ENCODE measurements around the gene RNU6-9.

Gene RNU6-9

DNA sequence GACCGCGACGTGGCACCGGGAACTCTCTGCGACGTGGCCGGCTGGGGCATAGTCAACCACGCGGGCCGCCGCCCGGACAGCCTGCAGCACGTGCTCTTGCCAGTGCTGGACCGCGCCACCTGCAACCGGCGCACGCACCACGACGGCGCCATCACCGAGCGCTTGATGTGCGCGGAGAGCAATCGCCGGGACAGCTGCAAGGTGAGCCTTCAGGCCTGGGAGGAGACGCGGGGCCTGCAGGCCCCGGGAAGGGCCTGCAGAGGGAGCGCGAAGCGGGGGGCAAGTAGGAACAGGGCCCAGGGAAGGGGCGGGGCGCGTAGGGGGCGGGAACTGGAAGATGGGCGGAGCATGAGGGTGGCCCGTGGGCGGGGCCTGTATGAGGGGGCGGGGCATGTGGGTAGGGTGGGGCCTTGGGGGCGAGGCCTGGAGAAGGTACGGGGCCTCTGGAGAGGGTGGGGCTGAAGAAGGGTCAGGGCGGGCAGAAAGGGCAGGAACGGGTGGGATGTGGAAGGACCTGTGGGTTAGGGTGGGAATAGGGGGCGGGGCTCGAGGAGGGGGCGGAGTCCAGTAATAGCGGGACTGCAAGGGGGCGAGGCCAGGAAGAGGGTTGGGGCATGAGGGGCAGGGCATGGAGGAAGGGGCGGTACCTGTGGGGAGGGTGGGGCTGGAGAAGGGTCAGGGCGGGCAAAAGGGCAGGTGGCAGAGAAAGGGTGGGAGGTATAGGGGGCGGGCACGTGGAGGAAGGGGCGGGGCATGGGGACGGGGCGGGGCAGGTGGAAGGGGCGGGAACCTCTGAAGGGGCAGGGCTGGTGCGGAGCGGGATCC, 31.3 kb upstream of the RNU6-9 start:
- no peak overlapping the region for H3K9ac ChIP-seq (ENCODE audit: low read depth in 1 of 2, low read length in 2 of 2)
- peaks cover 0 to 14% of the 10 kb centered on the region in 2 donors for H3K4me1 ChIP-seq (ENCODE audit: control insufficient read depth in 1 of 2, insufficient read depth in 2 of 2, low read length in 2 of 2)
- no peaks in the 10 kb centered on the region for H3K9me3 ChIP-seq (ENCODE audit: control insufficient read depth in 1 of 2, low read length in 2 of 2)
- no peaks in the 10 kb centered on the region for H3K36me3 ChIP-seq (ENCODE audit: control insufficient read depth in 1 of 2, insufficient read depth in 2 of 2, low read length in 2 of 2)
- H3K4me3 ChIP-seq (ENCODE audit: low read depth in 1 of 2, low read length in 2 of 2), result no peak overlapping the region
- peaks cover 0 to 11% of the 10 kb centered on the region in 2 donors for H3K27me3 ChIP-seq (ENCODE audit: control insufficient read depth in 1 of 2, insufficient read depth in 2 of 2, low read length in 2 of 2)
- H3K27ac ChIP-seq (ENCODE audit: low read depth, low read length), result no peak overlapping the region

DNA sequence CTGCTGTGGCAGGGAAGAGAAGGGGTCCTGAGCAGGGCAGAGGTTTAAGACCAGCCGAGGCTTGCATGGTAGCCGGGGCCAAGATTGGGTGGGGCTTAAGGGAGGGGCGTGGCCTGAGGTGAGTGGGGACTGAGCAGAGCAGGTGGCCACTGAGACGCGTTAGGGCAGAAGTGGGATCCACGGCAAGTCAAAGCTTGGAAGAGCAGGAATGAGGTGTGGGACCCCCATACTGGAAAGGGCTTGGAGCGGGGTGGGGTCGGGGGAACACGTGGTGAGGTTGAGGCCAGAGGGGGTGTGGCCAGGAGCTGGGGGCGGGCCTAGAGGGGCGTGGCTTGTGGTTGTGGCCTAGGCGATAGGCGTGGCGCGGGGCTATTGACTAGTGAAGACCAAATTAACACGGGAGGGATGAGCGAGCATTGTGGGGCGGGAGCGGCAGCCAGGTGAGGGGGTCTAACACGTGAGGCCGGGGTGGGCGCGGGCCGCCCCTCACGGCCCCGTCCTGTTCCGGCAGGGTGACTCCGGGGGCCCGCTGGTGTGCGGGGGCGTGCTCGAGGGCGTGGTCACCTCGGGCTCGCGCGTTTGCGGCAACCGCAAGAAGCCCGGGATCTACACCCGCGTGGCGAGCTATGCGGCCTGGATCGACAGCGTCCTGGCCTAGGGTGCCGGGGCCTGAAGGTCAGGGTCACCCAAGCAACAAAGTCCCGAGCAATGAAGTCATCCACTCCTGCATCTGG, 30.5 kb upstream of the RNU6-9 start:
- Histone ChIP-seq H3K27me3 (ENCODE audit: control insufficient read depth in 1 of 2, insufficient read depth in 2 of 2, low read length in 2 of 2) (peaks cover 0 to 11% of the 10 kb centered on the region in 2 donors), H3K27ac (ENCODE audit: low read depth, low read length) (no peak overlapping the region), H3K4me3 (ENCODE audit: low read depth in 1 of 2, low read length in 2 of 2) (peak overlapping the region in 1 of 2 donors; percentile 17), H3K4me1 (ENCODE audit: control insufficient read depth in 1 of 2, insufficient read depth in 2 of 2, low read length in 2 of 2) (peaks cover 0 to 14% of the 10 kb centered on the region in 2 donors), H3K9ac (ENCODE audit: low read depth in 1 of 2, low read length in 2 of 2) (no peak overlapping the region), H3K36me3 (ENCODE audit: control insufficient read depth in 1 of 2, insufficient read depth in 2 of 2, low read length in 2 of 2) (peaks cover 0 to 2% of the 10 kb centered on the region in 2 donors), H3K9me3 (ENCODE audit: control insufficient read depth in 1 of 2, low read length in 2 of 2) (no peaks in the 10 kb centered on the region)

DNA sequence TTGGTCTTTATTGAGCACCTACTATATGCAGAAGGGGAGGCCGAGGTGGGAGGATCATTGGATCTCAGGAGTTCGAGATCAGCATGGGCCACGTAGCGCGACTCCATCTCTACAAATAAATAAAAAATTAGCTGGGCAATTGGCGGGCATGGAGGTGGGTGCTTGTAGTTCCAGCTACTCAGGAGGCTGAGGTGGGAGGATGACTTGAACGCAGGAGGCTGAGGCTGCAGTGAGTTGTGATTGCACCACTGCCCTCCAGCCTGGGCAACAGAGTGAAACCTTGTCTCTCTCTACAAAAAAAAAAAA, 30.0 kb upstream of the RNU6-9 start:
- Histone ChIP-seq H3K4me3 (ENCODE audit: low read depth in 1 of 2, low read length in 2 of 2) (no peak overlapping the region), H3K27me3 (ENCODE audit: control insufficient read depth in 1 of 2, insufficient read depth in 2 of 2, low read length in 2 of 2) (peaks cover 0 to 11% of the 10 kb centered on the region in 2 donors)

DNA sequence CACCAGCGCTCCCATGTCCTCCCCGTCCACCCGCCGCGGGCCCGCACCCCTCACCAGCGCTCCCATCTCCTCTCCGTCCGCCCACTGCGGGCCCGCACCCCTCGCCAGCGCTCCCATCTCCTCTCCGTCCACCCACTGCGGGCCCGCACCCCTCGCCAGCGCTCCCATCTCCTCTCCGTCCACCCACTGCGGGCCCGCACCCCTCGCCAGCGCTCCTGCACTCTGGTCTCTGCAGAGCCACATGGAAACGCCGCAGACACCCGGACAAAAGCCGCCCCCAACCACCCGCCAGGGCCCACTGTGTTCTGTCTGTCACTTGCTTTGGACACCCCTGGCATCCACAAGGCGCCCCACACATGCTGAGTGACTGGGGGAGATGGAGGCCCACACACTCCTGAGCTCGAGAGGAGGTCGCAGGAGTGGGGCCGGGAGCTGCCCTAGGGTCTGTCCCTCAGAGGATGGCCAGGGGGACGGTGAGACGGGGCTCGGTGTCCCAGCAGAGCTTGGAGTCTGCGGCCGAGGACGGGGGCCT, 26.4 kb upstream of the RNU6-9 start:
- Histone ChIP-seq H3K4me3 (ENCODE audit: low read depth in 1 of 2, low read length in 2 of 2) (no peak overlapping the region), H3K4me1 (ENCODE audit: control insufficient read depth in 1 of 2, insufficient read depth in 2 of 2, low read length in 2 of 2) (peaks cover 0 to 15% of the 10 kb centered on the region in 2 donors), H3K9me3 (ENCODE audit: control insufficient read depth in 1 of 2, low read length in 2 of 2) (no peaks in the 10 kb centered on the region), H3K36me3 (ENCODE audit: control insufficient read depth in 1 of 2, insufficient read depth in 2 of 2, low read length in 2 of 2) (peaks cover 19 to 30% of the 10 kb centered on the region in 2 donors), H3K9ac (ENCODE audit: low read depth in 1 of 2, low read length in 2 of 2) (no peak overlapping the region), H3K27ac (ENCODE audit: low read depth, low read length) (no peak overlapping the region), H3K27me3 (ENCODE audit: control insufficient read depth in 1 of 2, insufficient read depth in 2 of 2, low read length in 2 of 2) (no peaks in the 10 kb centered on the region)

More for the DNA sequence above, 30.0 kb upstream of the RNU6-9 start:
- Histone ChIP-seq H3K9me3 (ENCODE audit: control insufficient read depth in 1 of 2, low read length in 2 of 2) (no peaks in the 10 kb centered on the region), H3K4me1 (ENCODE audit: control insufficient read depth in 1 of 2, insufficient read depth in 2 of 2, low read length in 2 of 2) (peaks cover 0 to 14% of the 10 kb centered on the region in 2 donors), H3K9ac (ENCODE audit: low read depth in 1 of 2, low read length in 2 of 2) (no peak overlapping the region), H3K36me3 (ENCODE audit: control insufficient read depth in 1 of 2, insufficient read depth in 2 of 2, low read length in 2 of 2) (peaks cover 3 to 7% of the 10 kb centered on the region in 2 donors), H3K27ac (ENCODE audit: low read depth, low read length) (no peak overlapping the region)

- H3K4me1 ChIP-seq (ENCODE audit: control insufficient read depth in 1 of 2, insufficient read depth in 2 of 2, low read length in 2 of 2), result peaks cover 0 to 15% of the 10 kb centered on the region in 2 donors
- H3K9ac ChIP-seq (ENCODE audit: low read depth in 1 of 2, low read length in 2 of 2), result no peak overlapping the region
- no peak overlapping the region for H3K4me3 ChIP-seq (ENCODE audit: low read depth in 1 of 2, low read length in 2 of 2)
- peaks cover 19 to 30% of the 10 kb centered on the region in 2 donors for H3K36me3 ChIP-seq (ENCODE audit: control insufficient read depth in 1 of 2, insufficient read depth in 2 of 2, low read length in 2 of 2)
- no peaks in the 10 kb centered on the region for H3K9me3 ChIP-seq (ENCODE audit: control insufficient read depth in 1 of 2, low read length in 2 of 2)
- H3K27me3 ChIP-seq (ENCODE audit: control insufficient read depth in 1 of 2, insufficient read depth in 2 of 2, low read length in 2 of 2), result no peaks in the 10 kb centered on the region
- H3K27ac ChIP-seq (ENCODE audit: low read depth, low read length), result no peak overlapping the region
Measured at GRCh38 chr19:867301-867793, 25.9 kb upstream of the RNU6-9 start.

DNA sequence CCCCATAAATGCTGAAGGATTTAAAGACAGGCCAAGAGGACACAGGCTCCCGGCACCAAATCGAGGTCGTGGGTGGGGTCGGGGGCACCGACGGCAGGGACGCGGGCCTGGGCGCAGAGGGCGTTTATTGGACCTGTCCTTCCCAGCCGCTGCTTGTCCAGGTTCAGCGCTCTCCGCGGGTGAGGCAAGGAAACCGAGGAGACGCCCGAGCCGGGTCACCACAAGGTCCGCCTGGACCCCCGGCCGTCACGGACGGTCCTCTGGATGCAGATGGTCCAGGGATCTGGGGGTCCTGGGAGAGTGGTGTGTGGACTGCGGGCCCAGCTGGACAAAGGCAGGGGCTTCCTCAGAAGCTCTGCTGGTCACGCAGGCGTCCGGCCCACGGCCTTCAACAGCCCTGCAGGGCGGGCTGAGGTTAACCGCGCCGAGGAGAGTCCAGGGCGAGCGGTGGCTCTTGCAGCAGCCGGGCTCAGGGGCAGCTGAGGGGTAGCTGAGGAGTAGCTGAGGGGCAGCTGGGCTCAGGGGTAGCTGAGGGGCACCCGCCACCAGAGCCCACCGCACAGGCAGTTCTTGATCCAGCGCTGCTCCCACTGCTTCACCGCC, 25.3 kb upstream of the RNU6-9 start:
- H3K4me1 ChIP-seq (ENCODE audit: control insufficient read depth in 1 of 2, insufficient read depth in 2 of 2, low read length in 2 of 2), result peaks cover 0 to 10% of the 10 kb centered on the region in 2 donors
- no peak overlapping the region for H3K27ac ChIP-seq (ENCODE audit: low read depth, low read length)
- no peaks in the 10 kb centered on the region for H3K9me3 ChIP-seq (ENCODE audit: control insufficient read depth in 1 of 2, low read length in 2 of 2)
- peaks cover 19 to 30% of the 10 kb centered on the region in 2 donors for H3K36me3 ChIP-seq (ENCODE audit: control insufficient read depth in 1 of 2, insufficient read depth in 2 of 2, low read length in 2 of 2)
- H3K27me3 ChIP-seq (ENCODE audit: control insufficient read depth in 1 of 2, insufficient read depth in 2 of 2, low read length in 2 of 2), result no peaks in the 10 kb centered on the region
- no peak overlapping the region for H3K4me3 ChIP-seq (ENCODE audit: low read depth in 1 of 2, low read length in 2 of 2)
- H3K9ac ChIP-seq (ENCODE audit: low read depth in 1 of 2, low read length in 2 of 2), result no peak overlapping the region

- H3K9me3 ChIP-seq (ENCODE audit: control insufficient read depth in 1 of 2, low read length in 2 of 2), result no peaks in the 10 kb centered on the region
- H3K36me3 ChIP-seq (ENCODE audit: control insufficient read depth in 1 of 2, insufficient read depth in 2 of 2, low read length in 2 of 2), result peaks cover 19 to 30% of the 10 kb centered on the region in 2 donors
- peaks cover 0 to 8% of the 10 kb centered on the region in 2 donors for H3K4me1 ChIP-seq (ENCODE audit: control insufficient read depth in 1 of 2, insufficient read depth in 2 of 2, low read length in 2 of 2)
- no peaks in the 10 kb centered on the region for H3K27me3 ChIP-seq (ENCODE audit: control insufficient read depth in 1 of 2, insufficient read depth in 2 of 2, low read length in 2 of 2)
- no peak overlapping the region for H3K4me3 ChIP-seq (ENCODE audit: low read depth in 1 of 2, low read length in 2 of 2)
- H3K27ac ChIP-seq (ENCODE audit: low read depth, low read length), result peak overlapping the region; percentile 70
- no peak overlapping the region for H3K9ac ChIP-seq (ENCODE audit: low read depth in 1 of 2, low read length in 2 of 2)
Measured at GRCh38 chr19:868458-869244, 24.6 kb upstream of the RNU6-9 start.

DNA sequence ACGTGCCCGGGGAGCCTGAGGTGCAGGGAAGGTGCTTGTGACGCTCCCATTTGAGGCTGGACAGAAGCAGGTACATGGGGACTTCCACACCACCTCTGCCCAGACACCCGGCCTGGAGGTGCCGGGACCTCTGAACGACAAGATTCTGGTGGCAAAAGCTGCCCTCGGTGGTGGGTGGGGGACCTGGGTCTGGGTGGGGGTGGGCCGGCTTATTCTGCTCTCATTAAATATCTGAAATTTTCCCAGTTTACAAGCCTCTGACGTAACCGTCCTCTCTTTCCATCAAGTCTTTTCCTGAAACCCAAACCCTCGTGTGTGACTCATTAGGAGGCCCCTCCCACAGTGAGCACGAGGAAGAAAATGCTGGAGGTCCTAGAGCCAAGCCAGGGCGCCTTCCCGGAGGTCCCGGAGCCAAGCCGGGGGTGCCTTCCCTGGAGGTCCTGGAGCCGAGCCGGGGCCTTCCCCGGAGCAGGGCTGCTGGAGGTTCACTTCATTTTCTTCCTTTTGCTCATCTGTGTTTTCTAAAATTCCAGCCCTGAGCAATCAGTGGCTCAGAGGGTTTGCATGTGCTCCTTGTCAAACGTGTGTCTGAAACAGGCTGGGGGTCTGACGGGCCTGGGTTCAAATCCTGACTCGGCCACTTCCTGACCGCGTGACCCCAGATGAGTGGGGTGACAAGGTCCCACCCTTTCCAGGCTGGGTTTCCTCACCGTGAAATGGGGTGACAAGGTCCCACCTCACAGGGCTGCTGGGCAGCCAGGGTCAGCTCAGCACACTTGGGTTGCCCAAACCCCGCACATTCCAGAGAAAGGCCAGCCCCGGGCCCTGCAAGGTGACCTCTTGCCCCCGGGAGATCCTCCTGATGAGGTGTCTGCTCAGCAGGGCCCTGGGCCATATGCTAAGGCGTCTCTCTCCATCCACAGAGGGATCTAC, 23.8 kb upstream of the RNU6-9 start:
- H3K9ac ChIP-seq (ENCODE audit: low read depth in 1 of 2, low read length in 2 of 2), result no peak overlapping the region

DNA sequence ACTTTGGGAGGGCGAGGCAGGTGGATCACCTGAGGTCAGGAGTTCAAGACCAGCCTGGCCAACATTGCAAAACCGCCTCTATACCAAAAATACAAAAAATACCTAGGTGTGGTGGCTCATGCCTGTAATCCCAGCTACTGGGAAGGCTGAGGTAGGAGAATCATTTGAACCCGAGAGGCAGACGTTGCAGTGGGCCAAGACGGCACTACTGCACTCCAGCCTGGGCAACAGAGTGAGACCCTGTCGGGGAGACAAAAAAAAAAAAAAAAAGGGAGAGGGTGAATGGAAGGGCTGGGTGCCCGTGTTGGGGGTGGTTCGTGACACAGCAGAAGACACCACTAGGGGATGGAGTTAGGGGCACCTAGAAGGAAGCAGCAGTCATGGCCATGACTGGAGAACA, 23.0 kb upstream of the RNU6-9 start:
- Histone ChIP-seq H3K27me3 (ENCODE audit: control insufficient read depth in 1 of 2, insufficient read depth in 2 of 2, low read length in 2 of 2) (no peaks in the 10 kb centered on the region), H3K27ac (ENCODE audit: low read depth, low read length) (no peak overlapping the region), H3K4me1 (ENCODE audit: control insufficient read depth in 1 of 2, insufficient read depth in 2 of 2, low read length in 2 of 2) (peaks cover 0 to 4% of the 10 kb centered on the region in 2 donors), H3K4me3 (ENCODE audit: low read depth in 1 of 2, low read length in 2 of 2) (no peak overlapping the region), H3K36me3 (ENCODE audit: control insufficient read depth in 1 of 2, insufficient read depth in 2 of 2, low read length in 2 of 2) (peaks cover 19 to 36% of the 10 kb centered on the region in 2 donors), H3K9ac (ENCODE audit: low read depth in 1 of 2, low read length in 2 of 2) (no peak overlapping the region), H3K9me3 (ENCODE audit: control insufficient read depth in 1 of 2, low read length in 2 of 2) (no peaks in the 10 kb centered on the region)

More for the DNA sequence above, 23.8 kb upstream of the RNU6-9 start:
- Histone ChIP-seq H3K36me3 (ENCODE audit: control insufficient read depth in 1 of 2, insufficient read depth in 2 of 2, low read length in 2 of 2) (peaks cover 19 to 33% of the 10 kb centered on the region in 2 donors), H3K4me1 (ENCODE audit: control insufficient read depth in 1 of 2, insufficient read depth in 2 of 2, low read length in 2 of 2) (peaks cover 0 to 4% of the 10 kb centered on the region in 2 donors), H3K9me3 (ENCODE audit: control insufficient read depth in 1 of 2, low read length in 2 of 2) (no peaks in the 10 kb centered on the region), H3K27ac (ENCODE audit: low read depth, low read length) (peak overlapping the region; percentile 70), H3K4me3 (ENCODE audit: low read depth in 1 of 2, low read length in 2 of 2) (no peak overlapping the region), H3K27me3 (ENCODE audit: control insufficient read depth in 1 of 2, insufficient read depth in 2 of 2, low read length in 2 of 2) (no peaks in the 10 kb centered on the region)
